Progenitor cell of endocrine pancreas (in vitro differentiated cells): ENCODE data around the gene FAM9C. TPM values are rescaled to one million over a fixed set of nuclear protein-coding genes. Genes with fewer than 3 reads are reported as not detected.

Experiments used
- DNase-seq: peaks from one replicate; pipeline ENCODE4 v3.0.0; 2021; ENCODE audit warnings: low spot score; ENCODE audit not compliant: unreplicated experiment
- H3K27ac Mint-ChIP-seq: 2 replicates; pipeline ENCODE4 v1.8.0; 2021; ENCODE audit warnings: mild to moderate bottlenecking, moderate library complexity, mixed read lengths
- H3K27me3 Mint-ChIP-seq: 2 replicates; pipeline ENCODE4 v1.8.0; 2021; ENCODE audit warnings: mixed read lengths
- H3K36me3 Mint-ChIP-seq: 2 replicates; pipeline ENCODE4 v1.8.0; 2022; ENCODE audit warnings: mixed read lengths; ENCODE audit not compliant: insufficient read depth
- H3K4me1 Mint-ChIP-seq: 2 replicates; pipeline ENCODE4 v1.8.0; 2021; ENCODE audit warnings: low read depth, mixed read lengths
- H3K4me3 Mint-ChIP-seq: 2 replicates; pipeline ENCODE4 v1.8.0; 2021; ENCODE audit warnings: low read depth, mild to moderate bottlenecking, moderate library complexity, mixed read lengths
- H3K9me3 Mint-ChIP-seq: 2 replicates; pipeline ENCODE4 v1.8.0; 2021; ENCODE audit warnings: low read depth, mixed read lengths
- CTCF ChIP-seq: fragments of 200-600 bp; sonication (generic); IDR thresholded peaks from one replicate; pipeline ENCODE4 v1.5.0; 2021; ENCODE audit warnings: antibody characterized with exemption, mild to moderate bottlenecking; ENCODE audit not compliant: unreplicated experiment
- total RNA-seq: library from RNA; stranded (reverse); gene quantifications from 2 replicates; pipeline ENCODE4 v1.2.1, GENCODE V29; 2021

FAM9C gene
- total RNA-seq, 1 donor from 2014 or later = not detected

GRCh38 chrX:13050151-13050550 is 5.7 kb upstream of the FAM9C start:
- Mint-ChIP-seq H3K4me1 (peaks cover 1% of the 10 kb centered on the region), H3K27me3 (no peaks in the 10 kb centered on the region), H3K27ac (no peak overlapping the region), H3K36me3 (peaks cover 4% of the 10 kb centered on the region), H3K4me3 (no peak overlapping the region), H3K9me3 (peaks cover 18% of the 10 kb centered on the region)
- no peak for TF ChIP-seq CTCF
- DNase-seq = no peak

DNA sequence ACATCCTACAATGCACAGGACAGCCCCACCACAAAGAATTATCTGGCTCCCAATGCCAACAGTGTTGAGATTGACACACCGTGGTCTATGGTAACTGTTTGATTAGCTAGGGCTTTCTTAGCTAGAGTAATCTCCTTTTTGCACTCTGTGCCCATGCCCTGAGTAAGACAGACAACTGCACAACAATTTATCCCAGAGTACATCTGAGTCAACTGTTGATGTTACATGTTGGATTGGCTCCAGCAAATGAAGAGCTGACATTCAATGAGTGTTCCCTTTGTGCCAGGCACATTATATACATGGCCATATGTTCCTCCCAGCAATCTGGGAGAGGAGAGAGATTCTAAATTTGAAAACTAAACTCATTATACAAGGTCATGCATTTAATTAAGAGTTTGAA is 3.9 kb upstream of the FAM9C start:
- H3K36me3 Mint-ChIP-seq = peaks cover 4% of the 10 kb centered on the region
- no peak overlapping the region for H3K4me3 Mint-ChIP-seq
- H3K4me1 Mint-ChIP-seq = peaks cover 1% of the 10 kb centered on the region
- peaks cover 18% of the 10 kb centered on the region for H3K9me3 Mint-ChIP-seq
- H3K27me3 Mint-ChIP-seq = no peaks in the 10 kb centered on the region
- H3K27ac Mint-ChIP-seq = no peak overlapping the region
- DNase-seq = no peak
- TF ChIP-seq CTCF = no peak

GRCh38 chrX:13047759-13048158 is 3.3 kb upstream of the FAM9C start:
- Mint-ChIP-seq H3K4me1 (peaks cover 1% of the 10 kb centered on the region), H3K4me3 (no peak overlapping the region), H3K27ac (no peak overlapping the region), H3K27me3 (no peaks in the 10 kb centered on the region), H3K36me3 (peaks cover 4% of the 10 kb centered on the region), H3K9me3 (peaks cover 18% of the 10 kb centered on the region)
- DNase-seq = no peak
- no peak for TF ChIP-seq CTCF

DNA sequence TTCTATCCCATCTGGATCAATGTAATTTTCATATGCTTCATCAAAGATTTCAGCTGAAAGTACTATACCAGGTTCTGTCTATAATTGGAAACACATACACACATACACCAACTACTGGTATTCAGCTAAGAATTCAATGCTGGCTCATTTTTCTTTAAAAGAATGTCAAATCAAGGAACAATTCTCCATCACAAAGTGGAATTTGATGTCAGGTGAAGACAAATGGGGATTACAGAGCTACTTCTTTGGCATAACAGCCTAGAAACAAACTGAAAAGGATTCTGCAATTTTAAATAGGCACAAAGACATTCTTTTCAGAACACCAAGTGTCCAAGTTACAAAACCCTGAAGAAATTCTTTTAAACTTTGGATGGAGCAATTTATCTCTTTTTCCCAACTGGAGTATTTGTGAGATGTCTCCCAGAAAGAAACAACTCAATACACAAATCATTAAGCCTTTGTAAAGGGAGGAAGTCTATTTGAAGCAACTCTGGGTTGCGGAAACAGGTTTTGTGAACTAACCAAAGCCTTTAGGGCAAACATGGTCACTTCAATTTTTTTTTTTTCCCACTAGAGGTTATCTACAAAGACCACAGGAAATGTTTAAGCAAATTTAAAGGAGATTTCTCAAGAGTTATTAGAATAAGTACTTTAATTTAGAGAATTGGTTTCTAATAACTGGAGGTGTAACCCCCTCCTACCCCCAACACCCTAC is 1.9 kb upstream of the FAM9C start:
- Mint-ChIP-seq H3K36me3 (peaks cover 2% of the 10 kb centered on the region), H3K27me3 (no peaks in the 10 kb centered on the region), H3K4me3 (no peak overlapping the region), H3K9me3 (peaks cover 15% of the 10 kb centered on the region), H3K27ac (no peak overlapping the region), H3K4me1 (peaks cover 1% of the 10 kb centered on the region)
- DNase-seq = no peak
- TF ChIP-seq CTCF = no peak

DNA sequence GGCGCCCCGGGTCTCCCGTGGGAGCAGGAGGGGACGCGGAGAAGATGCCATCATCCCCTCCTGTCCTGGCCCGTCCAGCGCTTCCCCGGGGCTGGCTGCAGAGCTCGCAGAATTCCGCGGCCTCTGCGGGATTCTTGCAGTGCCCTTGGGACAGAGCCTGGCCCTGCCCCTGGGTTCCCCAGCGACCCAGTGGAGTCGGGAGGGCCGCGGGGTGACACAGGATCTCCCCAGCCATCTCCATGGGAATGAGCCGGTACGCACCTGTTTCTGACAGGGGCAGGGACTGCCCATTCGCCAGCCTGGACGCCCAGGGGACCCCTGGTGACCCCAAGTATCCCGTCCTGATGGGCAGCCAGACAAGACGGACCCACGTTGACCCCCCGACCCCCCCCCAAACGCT is 482 bp downstream of the FAM9C start:
- DNase-seq = no peak
- Mint-ChIP-seq H3K4me1 (peaks cover 1% of the 10 kb centered on the region), H3K9me3 (peaks cover 18% of the 10 kb centered on the region), H3K4me3 (no peak overlapping the region), H3K36me3 (no peaks in the 10 kb centered on the region), H3K27me3 (no peaks in the 10 kb centered on the region), H3K27ac (no peak overlapping the region)
- TF ChIP-seq CTCF = no peak
